ENCODE results near the gene DZIP3.

DZIP3 gene

DNA sequence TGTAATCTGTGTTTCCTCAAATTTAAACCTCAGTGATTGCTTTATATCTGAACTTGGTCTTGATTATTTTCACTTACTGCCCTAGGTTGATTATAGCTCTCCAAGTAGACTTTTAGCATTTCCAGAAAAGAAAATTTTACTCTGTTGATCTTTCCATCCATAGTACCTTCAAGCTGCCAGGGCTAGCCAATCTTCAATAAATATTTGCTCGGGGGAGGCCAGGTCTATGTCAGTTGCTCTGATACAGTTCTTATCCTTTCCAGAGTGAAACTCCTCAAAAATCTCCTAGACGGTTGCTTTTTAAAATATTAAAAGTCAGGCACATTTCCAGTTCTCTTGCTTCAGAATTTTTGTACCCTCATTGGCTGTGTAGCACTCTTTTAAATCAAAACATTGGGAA is 128.9 kb downstream of the DZIP3 start:
- Histone ChIP-seq H3K36me3 (replicated peaks; ENCODE audit: insufficient read depth, low read length) (no peaks in the 10 kb centered on the region), H2AFZ (ENCODE audit: low read length) (no peak overlapping the region), H3K4me3 (ENCODE audit: low read length) (no peak overlapping the region), H3K79me2 (ENCODE audit: low read length) (no peaks in the 10 kb centered on the region), H3K4me1 (ENCODE audit: low read length) (peaks cover 8% of the 10 kb centered on the region), H3K9me3 (replicated peaks; ENCODE audit: insufficient read depth, low read length) (no peaks in the 10 kb centered on the region), H3K4me2 (ENCODE audit: low read depth, low read length) (no peak overlapping the region), H4K20me1 (ENCODE audit: insufficient read depth, low read length) (no peaks in the 10 kb centered on the region), H3K27me3 (replicated peaks; ENCODE audit: insufficient read depth, low read length) (no peaks in the 10 kb centered on the region), H3K27ac (ENCODE audit: low read length) (no peak overlapping the region), H3K9ac (ENCODE audit: low read length) (no peak overlapping the region), H3F3A (ENCODE audit: insufficient read depth, low read length) (peaks cover 2% of the 10 kb centered on the region; the same call in 1 of the 2 replicates), H3K9me2 (replicated peaks; ENCODE audit: insufficient read depth, low read length) (no peaks in the 10 kb centered on the region)
- DNase-seq: no peak
- TF ChIP-seq, protein P1, sequence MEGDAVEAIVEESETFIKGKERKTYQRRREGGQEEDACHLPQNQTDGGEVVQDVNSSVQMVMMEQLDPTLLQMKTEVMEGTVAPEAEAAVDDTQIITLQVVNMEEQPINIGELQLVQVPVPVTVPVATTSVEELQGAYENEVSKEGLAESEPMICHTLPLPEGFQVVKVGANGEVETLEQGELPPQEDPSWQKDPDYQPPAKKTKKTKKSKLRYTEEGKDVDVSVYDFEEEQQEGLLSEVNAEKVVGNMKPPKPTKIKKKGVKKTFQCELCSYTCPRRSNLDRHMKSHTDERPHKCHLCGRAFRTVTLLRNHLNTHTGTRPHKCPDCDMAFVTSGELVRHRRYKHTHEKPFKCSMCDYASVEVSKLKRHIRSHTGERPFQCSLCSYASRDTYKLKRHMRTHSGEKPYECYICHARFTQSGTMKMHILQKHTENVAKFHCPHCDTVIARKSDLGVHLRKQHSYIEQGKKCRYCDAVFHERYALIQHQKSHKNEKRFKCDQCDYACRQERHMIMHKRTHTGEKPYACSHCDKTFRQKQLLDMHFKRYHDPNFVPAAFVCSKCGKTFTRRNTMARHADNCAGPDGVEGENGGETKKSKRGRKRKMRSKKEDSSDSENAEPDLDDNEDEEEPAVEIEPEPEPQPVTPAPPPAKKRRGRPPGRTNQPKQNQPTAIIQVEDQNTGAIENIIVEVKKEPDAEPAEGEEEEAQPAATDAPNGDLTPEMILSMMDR (IDR thresholded peaks at IDR 0.05; ENCODE audit: low read length): no peak
- no peak for TF ChIP-seq EZH2 (optimal IDR thresholded peaks at IDR 0.05; ENCODE audit: low read depth, low read length)
- TF ChIP-seq EZH2phosphoT487 (IDR thresholded peaks at IDR 0.05; ENCODE audit: low read length): no peak

DNA sequence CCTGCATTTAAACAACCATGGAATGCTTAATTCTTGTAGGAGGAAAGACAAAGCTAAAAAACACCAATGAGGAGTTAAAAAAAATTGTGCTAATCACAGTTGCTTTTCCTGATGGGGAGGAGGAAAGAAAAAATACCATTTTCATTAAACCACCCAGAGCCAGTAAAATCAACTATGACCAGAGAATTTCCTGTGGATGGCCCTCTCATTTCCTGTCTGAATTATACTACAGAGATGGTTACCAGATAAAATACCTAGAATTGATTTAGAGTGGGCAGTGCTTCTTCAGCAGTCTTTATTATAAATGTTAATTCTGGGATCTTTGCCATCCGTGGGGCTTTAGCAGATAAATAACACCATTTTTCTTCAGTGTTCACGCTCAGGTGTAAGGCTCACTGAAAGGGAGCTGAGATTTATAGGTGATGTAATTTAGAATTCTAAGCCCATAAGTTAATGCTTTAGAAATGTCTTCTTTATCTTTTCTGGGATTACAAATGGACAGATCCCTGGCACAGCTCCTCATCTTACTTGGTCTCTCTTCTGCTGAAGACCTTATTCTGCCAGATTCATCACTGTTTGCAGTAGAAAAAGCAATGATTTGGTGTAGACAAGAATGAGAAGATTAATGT is 129.8 kb downstream of the DZIP3 start:
- Histone ChIP-seq H2AFZ (ENCODE audit: low read length) (no peak overlapping the region), H3K36me3 (replicated peaks; ENCODE audit: insufficient read depth, low read length) (no peaks in the 10 kb centered on the region), H3K4me3 (ENCODE audit: low read length) (no peak overlapping the region), H4K20me1 (ENCODE audit: insufficient read depth, low read length) (no peaks in the 10 kb centered on the region), H3K9me2 (replicated peaks; ENCODE audit: insufficient read depth, low read length) (no peaks in the 10 kb centered on the region), H3K4me2 (ENCODE audit: low read depth, low read length) (no peak overlapping the region), H3K9me3 (replicated peaks; ENCODE audit: insufficient read depth, low read length) (no peaks in the 10 kb centered on the region), H3K27me3 (replicated peaks; ENCODE audit: insufficient read depth, low read length) (no peaks in the 10 kb centered on the region), H3K27ac (ENCODE audit: low read length) (no peak overlapping the region), H3F3A (ENCODE audit: insufficient read depth, low read length) (no peaks in the 10 kb centered on the region), H3K79me2 (ENCODE audit: low read length) (no peaks in the 10 kb centered on the region), H3K4me1 (ENCODE audit: low read length) (peaks cover 3% of the 10 kb centered on the region), H3K9ac (ENCODE audit: low read length) (no peak overlapping the region)
- DNase-seq: no peak
- no peak for TF ChIP-seq EZH2 (optimal IDR thresholded peaks at IDR 0.05; ENCODE audit: low read depth, low read length)
- TF ChIP-seq EZH2phosphoT487 (IDR thresholded peaks at IDR 0.05; ENCODE audit: low read length): no peak

DNA sequence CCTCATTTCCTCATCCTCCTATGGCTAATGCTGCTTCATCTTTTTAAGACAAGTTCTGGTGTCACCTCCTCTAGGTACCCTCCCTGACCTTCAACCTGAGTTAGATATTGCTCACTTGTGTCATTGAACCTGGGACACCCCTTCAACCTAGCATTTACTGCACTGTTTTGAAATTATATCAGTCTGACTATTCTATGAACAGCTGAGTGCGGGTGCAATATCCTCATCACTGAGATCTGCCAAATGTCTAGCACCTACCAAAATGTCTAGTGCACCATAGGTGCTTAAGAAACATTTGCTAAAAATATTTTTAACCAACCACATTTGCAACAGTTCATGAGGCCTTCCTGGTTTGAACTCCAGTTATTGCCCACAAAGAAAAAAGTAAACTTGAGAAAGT is 133.2 kb downstream of the DZIP3 start:
- H3K79me2 ChIP-seq (ENCODE audit: low read length): no peaks in the 10 kb centered on the region
- no peaks in the 10 kb centered on the region for H3K4me1 ChIP-seq (ENCODE audit: low read length)
- H2AFZ ChIP-seq (ENCODE audit: low read length): no peak overlapping the region
- no peak overlapping the region for H3K4me3 ChIP-seq (ENCODE audit: low read length)
- H3K36me3 ChIP-seq (replicated peaks; ENCODE audit: insufficient read depth, low read length): no peaks in the 10 kb centered on the region
- no peak overlapping the region for H3K9ac ChIP-seq (ENCODE audit: low read length)
- no peaks in the 10 kb centered on the region for H3K9me3 ChIP-seq (replicated peaks; ENCODE audit: insufficient read depth, low read length)
- no peak for DNase-seq
- H3F3A ChIP-seq (ENCODE audit: insufficient read depth, low read length): no peaks in the 10 kb centered on the region
- no peaks in the 10 kb centered on the region for H3K27me3 ChIP-seq (replicated peaks; ENCODE audit: insufficient read depth, low read length)
- no peak overlapping the region for H3K27ac ChIP-seq (ENCODE audit: low read length)
- TF ChIP-seq EZH2 (optimal IDR thresholded peaks at IDR 0.05; ENCODE audit: low read depth, low read length) (no peak), EZH2phosphoT487 (IDR thresholded peaks at IDR 0.05; ENCODE audit: low read length) (no peak)
- TF ChIP-seq, protein P1 (IDR thresholded peaks at IDR 0.05; ENCODE audit: low read length): no peak
- H4K20me1 ChIP-seq (ENCODE audit: insufficient read depth, low read length): no peaks in the 10 kb centered on the region
- H3K4me2 ChIP-seq (ENCODE audit: low read depth, low read length): no peak overlapping the region
- no peaks in the 10 kb centered on the region for H3K9me2 ChIP-seq (replicated peaks; ENCODE audit: insufficient read depth, low read length)

- no peak overlapping the region for H3K9ac ChIP-seq (ENCODE audit: low read length)
- no peaks in the 10 kb centered on the region for H3K9me2 ChIP-seq (replicated peaks; ENCODE audit: insufficient read depth, low read length)
- no peak for DNase-seq
- H3K27ac ChIP-seq (ENCODE audit: low read length): no peak overlapping the region
- H3K4me2 ChIP-seq (ENCODE audit: low read depth, low read length): no peak overlapping the region
- no peaks in the 10 kb centered on the region for H3K27me3 ChIP-seq (replicated peaks; ENCODE audit: insufficient read depth, low read length)
- no peaks in the 10 kb centered on the region for H3K36me3 ChIP-seq (replicated peaks; ENCODE audit: insufficient read depth, low read length)
- no peaks in the 10 kb centered on the region for H3F3A ChIP-seq (ENCODE audit: insufficient read depth, low read length)
- no peak overlapping the region for H2AFZ ChIP-seq (ENCODE audit: low read length)
- H4K20me1 ChIP-seq (ENCODE audit: insufficient read depth, low read length): no peaks in the 10 kb centered on the region
- H3K79me2 ChIP-seq (ENCODE audit: low read length): no peaks in the 10 kb centered on the region
- TF ChIP-seq, protein P1 (IDR thresholded peaks at IDR 0.05; ENCODE audit: low read length): no peak
- TF ChIP-seq EZH2phosphoT487 (IDR thresholded peaks at IDR 0.05; ENCODE audit: low read length): no peak
- H3K4me3 ChIP-seq (ENCODE audit: low read length): no peak overlapping the region
- H3K9me3 ChIP-seq (replicated peaks; ENCODE audit: insufficient read depth, low read length): no peaks in the 10 kb centered on the region
- no peaks in the 10 kb centered on the region for H3K4me1 ChIP-seq (ENCODE audit: low read length)
These were observed 134.6 kb downstream of the DZIP3 start for GRCh38 chr3:108724101-108724500.
